IMR-90 (cell line): ENCODE results near the gene CMIP. TPM values are rescaled to one million over a fixed set of nuclear protein-coding genes. Genes with fewer than 3 reads are reported as not detected.
A peak's percentile ranks its signal among the peaks of the same experiment; 100 is the strongest.

ENCODE experiments used
- ATAC-seq: fragments of 200-7000 bp; cut with Tn5 transposase; 2 replicates; pipeline ENCODE4 v1.9.1; 2020; ENCODE audit warnings: low read depth, mild to moderate bottlenecking, moderate library complexity
- BruUV-seq: library from RNA; stranded (reverse); fragments of 400-500 nt; replicated peaks from 2 replicates; lab custom pipeline; 2021; lab: Mats Ljungman, UMichigan
- CTCF ChIA-PET: fragments of 300-600 bp; formaldehyde crosslinking; extraction: SDS; loops from one replicate; lab custom pipeline; 2021; ENCODE audit warnings: antibody characterized with exemption; lab: Yijun Ruan, JAX
- POLR2A ChIA-PET: fragments of 300-600 bp; sonication (Branson Sonifier 250); formaldehyde crosslinking; loops from one replicate; lab custom pipeline; 2022; ENCODE audit warnings: antibody characterized with exemption; ENCODE audit not compliant: unreplicated experiment; lab: Charles Lee
- DNase-seq: peaks from one replicate; pipeline ENCODE4 v3.0.0; 2013
- H2AFZ ChIP-seq: replicated peaks from 2 replicates; pipeline ENCODE3; 2013; ENCODE audit warnings: low read length, mild to moderate bottlenecking; ENCODE audit not compliant: poor library complexity
- H2AK5ac ChIP-seq: 2 replicates; pipeline ENCODE4 v1.6.1; 2013; ENCODE audit warnings: low read depth, low read length, inconsistent platforms
- H2AK9ac ChIP-seq: replicated peaks from 2 replicates; pipeline ENCODE3; 2013; ENCODE audit warnings: mild to moderate bottlenecking, low read depth, low read length, moderate library complexity; ENCODE audit not compliant: poor library complexity
- H2BK120ac ChIP-seq: 2 replicates; pipeline ENCODE4 v1.6.1; 2013; ENCODE audit warnings: low read depth, low read length, inconsistent platforms
- H2BK15ac ChIP-seq: 3 replicates; pipeline ENCODE4 v1.6.1; 2013; ENCODE audit warnings: low read depth, low read length, inconsistent platforms
- H2BK20ac ChIP-seq: 2 replicates; pipeline ENCODE4 v1.6.1; 2013; ENCODE audit warnings: low read depth, mild to moderate bottlenecking, inconsistent platforms, low read length, moderate library complexity
- H2BK5ac ChIP-seq: 2 replicates; pipeline ENCODE4 v1.6.1; 2013; ENCODE audit warnings: mild to moderate bottlenecking, low read depth, low read length, inconsistent platforms; ENCODE audit not compliant: poor library complexity, severe bottlenecking
- H3K14ac ChIP-seq: replicated peaks from 2 replicates; pipeline ENCODE4 v1.6.1; 2013; ENCODE audit warnings: low read depth, low read length, inconsistent platforms
- H3K18ac ChIP-seq: 2 replicates; pipeline ENCODE4 v1.6.1; 2013; ENCODE audit warnings: low read depth, low read length, control low read depth
- H3K23ac ChIP-seq: 2 replicates; pipeline ENCODE4 v1.6.1; 2013; ENCODE audit warnings: low read depth, low read length, inconsistent platforms
- H3K27ac ChIP-seq: 2 replicates; pipeline ENCODE4 v1.5.1; 2013; ENCODE audit warnings: mild to moderate bottlenecking, control low read depth, low read length; ENCODE audit not compliant: insufficient read depth
- H3K27me3 ChIP-seq: 2 replicates; pipeline ENCODE4 v1.6.1; 2013; ENCODE audit warnings: low read length; ENCODE audit not compliant: control insufficient read depth, insufficient read depth
- H3K36me3 ChIP-seq: 2 replicates; pipeline ENCODE4 v1.6.1; 2013; ENCODE audit warnings: low read length, mixed read lengths; ENCODE audit not compliant: control insufficient read depth, insufficient read depth
- H3K4ac ChIP-seq: 2 replicates; pipeline ENCODE4 v1.6.1; 2013; ENCODE audit warnings: low read depth, low read length, inconsistent platforms
- H3K4me1 ChIP-seq: 2 replicates; pipeline ENCODE4 v1.6.1; 2013; ENCODE audit warnings: low read length, mixed read lengths; ENCODE audit not compliant: control insufficient read depth, insufficient read depth
- H3K4me2 ChIP-seq: 2 replicates; pipeline ENCODE4 v1.6.1; 2013; ENCODE audit warnings: low read depth, mild to moderate bottlenecking, control low read depth, low read length, moderate library complexity
- H3K4me3 ChIP-seq: 2 replicates; pipeline ENCODE4 v1.5.1; 2013; ENCODE audit warnings: low read depth, mild to moderate bottlenecking, control low read depth, low read length, moderate library complexity; ENCODE audit not compliant: insufficient read depth
- H3K56ac ChIP-seq: 2 replicates; pipeline ENCODE4 v1.6.1; 2013; ENCODE audit warnings: low read length, inconsistent platforms; ENCODE audit not compliant: insufficient read depth; ENCODE audit errors: extremely low read depth
- H3K79me1 ChIP-seq, 2 experiments: 2 replicates each; pipeline ENCODE4 v1.6.1; 2013; ENCODE audit warnings: low read length in 2 of 2, inconsistent platforms in 1 of 2, low read depth in 1 of 2
- H3K9ac ChIP-seq: 2 replicates; pipeline ENCODE4 v1.6.1; 2013; ENCODE audit warnings: low read depth, low read length, control low read depth
- H3K9me1 ChIP-seq: 2 replicates; pipeline ENCODE4 v1.6.1; 2013; ENCODE audit warnings: low read length, inconsistent platforms; ENCODE audit not compliant: insufficient read depth
- H3K9me3 ChIP-seq: 2 replicates; pipeline ENCODE4 v1.6.1; 2013; ENCODE audit warnings: low read length; ENCODE audit not compliant: control insufficient read depth, insufficient read depth
- H4K20me1 ChIP-seq: 2 replicates; pipeline ENCODE4 v1.6.1; 2013; ENCODE audit warnings: low read length, inconsistent platforms; ENCODE audit not compliant: insufficient read depth
- H4K5ac ChIP-seq: 2 replicates; pipeline ENCODE4 v1.6.1; 2013; ENCODE audit warnings: mild to moderate bottlenecking, low read depth, low read length, control low read depth
- H4K8ac ChIP-seq, 2 experiments: 2 replicates each; pipeline ENCODE4 v1.6.1; 2013; ENCODE audit warnings: low read depth in 2 of 2, low read length in 2 of 2, control low read depth in 1 of 2, inconsistent platforms in 1 of 2
- H4K91ac ChIP-seq: 2 replicates; pipeline ENCODE4 v1.6.1; 2013; ENCODE audit warnings: low read depth, low read length, inconsistent platforms; ENCODE audit not compliant: insufficient read depth
- BHLHE40 ChIP-seq: fragments of 150-350 bp; IDR thresholded peaks from 2 replicates; pipeline ENCODE4 v1.6.1; 2016; ENCODE audit warnings: mild to moderate bottlenecking, low read depth, low read length
- CTCF ChIP-seq: conservative IDR thresholded peaks from 2 replicates; pipeline ENCODE4 v1.5.1; 2012; ENCODE audit warnings: mild to moderate bottlenecking, low read depth, low read length, improper control_type of control experiment
- ELK1 ChIP-seq: fragments of 150-350 bp; IDR thresholded peaks from 2 replicates; pipeline ENCODE4 v1.6.1; 2016; ENCODE audit warnings: low read depth, mild to moderate bottlenecking, low read length, moderate library complexity, borderline replicate concordance
- RCOR1 ChIP-seq: IDR thresholded peaks from 2 replicates; pipeline ENCODE4 v1.6.1; 2012; ENCODE audit warnings: mild to moderate bottlenecking, low read length, improper control_type of control experiment; ENCODE audit not compliant: insufficient replicate concordance
- WGBS, 2 experiments: methylation state at CpG; one replicate each; pipeline versions ENCODE4 v1.1.5 to v1.1.7; 2013; ENCODE audit warnings: missing lambda C conversion rate in 2 of 2; ENCODE audit not compliant: insufficient read length in 1 of 2; ENCODE audit errors: extremely low coverage in 2 of 2; 5-methylcytosine and 5-hydroxymethylcytosine counted together
- dilution Hi-C: fragments of 300-500 bp; cut with HindIII; formaldehyde crosslinking; loops from one replicate; pipeline ENCODE4 v1.14.3; 2018; ENCODE audit warnings: low sequenced_read_pairs; ENCODE audit not compliant: unreplicated experiment
- in situ Hi-C: fragments of 300-500 bp; cut with MboI; formaldehyde crosslinking; loops from 3 replicates; pipeline ENCODE4 v1.14.3; 2019; ENCODE audit warnings: low sequenced_read_pairs, inconsistent platforms, mixed read lengths
- intact Hi-C: fragments of 100-400 bp; cut with micrococcal nuclease; formaldehyde crosslinking; loops from 2 replicates; pipeline ENCODE4 v1.10.0; 2022
- polyA plus RNA-seq, 3 experiments: library from polyadenylated mRNA; depleted of rRNA; stranded (reverse); fragments of >200 nt; gene quantifications; 2 replicates each; pipeline ENCODE4 v1.2.3, GENCODE V29; 2012; ENCODE audit warnings: low replicate concordance in 1 of 3
- total RNA-seq: library from RNA; depleted of rRNA; stranded (reverse); fragments of >200 nt; gene quantifications from 2 replicates; pipeline ENCODE4 v1.2.3, GENCODE V29; 2012

Gene CMIP
- total and polyA plus RNA-seq, 2 of the 4 experiments (the other 2 are of a cell fraction), result 3.2 to 11.6 TPM

- TF ChIP-seq RCOR1 (no peak), BHLHE40 (no peak)
Observed at GRCh38 chr16:81513204-81514040, 68.8 kb downstream of the CMIP start (continued).

GRCh38 chr16:81514041-81514559, 69.5 kb downstream of the CMIP start:
- Histone ChIP-seq H2AK9ac (no peak overlapping the region), H3K27me3 (no peaks in the 10 kb centered on the region), H3K9me1 (peaks cover 19% of the 10 kb centered on the region), H3K18ac (no peak overlapping the region), H3K36me3 (peaks cover 3% of the 10 kb centered on the region; the same call in 1 of the 2 replicates), H2BK20ac (0 out of 2 replicates have a peak overlapping the region, but pooled peaks have one; percentile 31), H2AK5ac (peak overlapping the region; percentile 43; the same call in 1 of the 2 replicates), H2BK5ac (peak overlapping the region; percentile 20), H3K14ac (peak overlapping the region; percentile 66), H2BK15ac (peak overlapping the region; percentile 53; the same call in 1 of the 3 replicates), H3K56ac (no peak overlapping the region), H3K4me2 (no peak overlapping the region), H4K8ac (no peak overlapping the region), H3K4me1 (peaks cover 13% of the 10 kb centered on the region), H2BK120ac (peak overlapping the region; percentile 76; the same call in 1 of the 2 replicates), H3K4ac (peak overlapping the region; percentile 52), H3K9me3 (peaks cover 3% of the 10 kb centered on the region), H4K91ac (0 out of 2 replicates have a peak overlapping the region, but pooled peaks have one; percentile 4), H3K27ac (no peak overlapping the region), H3K79me1 (peaks cover 52 to 79% of the 10 kb centered on the region in 2 experiments), H3K23ac (peak overlapping the region; percentile 62; the same call in 1 of the 2 replicates), H4K20me1 (peaks cover 11% of the 10 kb centered on the region), H4K5ac (no peak overlapping the region), H3K9ac (no peak overlapping the region), H2AFZ (no peak overlapping the region), H3K4me3 (no peak overlapping the region)
- in situ Hi-C loops, result no loop called here
- ATAC-seq, result no peak
- ChIA-PET CTCF (no interaction called here), POLR2A (no interaction called here)
- dilution Hi-C loops, result no loop called here
- no CpG with 5 or more reads among the region's 7 CpGs for WGBS, 2 experiments
- no TSS peak for BruUV-seq
- TF ChIP-seq BHLHE40, result no peak
- no peak for TF ChIP-seq CTCF
- TF ChIP-seq ELK1, result no peak
- no peak for DNase-seq
- intact Hi-C loops, result no loop called here
